K562 (cell line): ENCODE results near the gene SLC16A12.

Experiments
- CEBPB ChIP-seq: fragments of 450-650 bp; IDR thresholded peaks from 2 replicates; pipeline ENCODE4 v1.6.1; 2016; ENCODE audit warnings: missing genetic modification characterization, missing compliant biosample characterization
- CTCF ChIP-seq, 3 experiments: IDR thresholded peaks in 2 of 3; conservative IDR thresholded peaks in 1 of 3; 2 replicates each; pipeline ENCODE4 v1.5.1; 2011 to 2012; ENCODE audit warnings: low read length in 3 of 3, mild to moderate bottlenecking in 3 of 3, control low read depth in 2 of 3, improper control_type of control experiment in 1 of 3, inconsistent platforms in 1 of 3, low read depth in 1 of 3, mixed read lengths in 1 of 3, moderate library complexity in 1 of 3; ENCODE audit not compliant: insufficient read depth in 2 of 3
- MAZ ChIP-seq, 2 experiments: fragments of 450-650 bp in 1 of 2; sonication (generic) in 1 of 2; formaldehyde crosslinking; IDR thresholded peaks in 1 of 2; conservative IDR thresholded peaks in 1 of 2; 2 replicates each; pipeline versions ENCODE4 v1.4.0 to v1.5.0; 2020; ENCODE audit warnings: mild to moderate bottlenecking in 1 of 2, missing genetic modification reagents in 1 of 2
- MYC ChIP-seq, 2 experiments: fragments of 250-450 bp in 1 of 2; sonication (Bioruptor Pico) in 1 of 2; IDR thresholded peaks; 2 replicates each; pipeline versions ENCODE4 v1.5.1 to v1.6.1; 2012 to 2021; ENCODE audit warnings: low read depth in 2 of 2, borderline replicate concordance in 1 of 2, improper control_type of control experiment in 1 of 2, low read length in 1 of 2, mild to moderate bottlenecking in 1 of 2, moderate library complexity in 1 of 2
- SP1 ChIP-seq: sonication (generic); formaldehyde crosslinking; IDR thresholded peaks from 2 replicates; pipeline ENCODE4 v1.8.1; 2022; ENCODE audit warnings: mild to moderate bottlenecking, missing genetic modification reagents
- ZNF274 ChIP-seq: IDR thresholded peaks from 2 replicates; pipeline ENCODE4 v1.6.1; 2011; ENCODE audit warnings: low read depth, mild to moderate bottlenecking, low read length, moderate library complexity, borderline replicate concordance

- TF ChIP-seq SP1 (CRISPR knock-in tag), result no peak
- TF ChIP-seq CEBPB (tag), result no peak
- TF ChIP-seq MYC (IDR thresholded peaks at IDR 0.05; ENCODE audit: low read depth, low read length), result no peak
- no peak for TF ChIP-seq MYC (CRISPR knock-in tag; IDR thresholded peaks at IDR 0.05; ENCODE audit: borderline replicate concordance, low read depth)
- TF ChIP-seq CTCF (IDR thresholded peaks at IDR 0.05 in 2 of 3, conservative IDR thresholded peaks at IDR 0.05 in 1 of 3; ENCODE audit: insufficient read depth in 2 of 3, low read depth in 1 of 3, low read length in 3 of 3), result no peak
- no peak for TF ChIP-seq MAZ (CRISPR knock-in tag; conservative IDR thresholded peaks at IDR 0.05 in 1 of 2, IDR thresholded peaks at IDR 0.05 in 1 of 2)
- no peak for TF ChIP-seq ZNF274
Measured at GRCh38 chr10:89431977-89432376, 103.4 kb downstream of the SLC16A12 start.
